ENCODE results near the gene TAGLN2. TPM values are rescaled to one million over a fixed set of nuclear protein-coding genes. Genes with fewer than 3 reads are reported as not detected.
A peak's percentile ranks its signal among the peaks of the same experiment; 100 is the strongest.

Gene TAGLN2
- polyA plus RNA-seq, 2 of the 4 experiments (the other 2 are of a cell fraction) = 536 to 811 TPM

DNA sequence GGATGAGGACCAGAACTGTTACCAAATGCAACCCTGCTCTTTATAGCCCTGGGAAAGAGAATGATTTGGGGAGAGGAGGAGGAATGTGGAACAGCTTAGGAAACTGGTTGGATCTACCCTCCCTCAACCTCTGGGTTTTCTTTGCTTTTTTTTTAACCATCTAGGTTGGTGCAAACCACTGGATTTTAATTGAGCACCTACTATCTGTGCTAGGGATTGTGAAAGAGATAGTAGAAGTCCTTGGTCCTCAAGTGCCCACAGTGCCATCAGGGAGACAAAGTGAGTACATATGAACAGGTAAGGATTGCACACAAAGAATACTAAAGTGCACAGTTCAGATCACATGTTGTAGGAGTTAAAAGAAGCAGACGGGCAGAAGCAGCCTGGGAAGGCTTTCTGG lies 4.7 kb downstream of the TAGLN2 start:
- WGBS (ENCODE audit: missing lambda C conversion rate) = 85% methylated on average over 1 of the region's 1 CpG
- no peak for DNase-seq (ENCODE audit: low read depth in 1 of 2, low spot score in 1 of 2)
- Histone ChIP-seq H3K4me1 (peaks cover 74% of the 10 kb centered on the region), H3K4me3 (no peak overlapping the region), H3K27ac (peak overlapping the region in 1 of 2 experiments; percentile 97; a peak in 2 of 6 replicates), H3K9me3 (no peaks in the 10 kb centered on the region), H3K4me2 (peak overlapping the region; percentile 97; the same call in 1 of the 3 replicates)
- CTCF ChIA-PET = interaction anchor here (0.6 to 22.4 kb wide), 6 partner anchors 16 to 372 kb away, joined by 3 to 665 read pairs (median 36); no protein-coding TSS in a partner anchor
- no peak for FAIRE-seq
- TF ChIP-seq MAFK (IDR thresholded peaks at IDR 0.05; ENCODE audit: partially characterized antibody) (no peak), CBX8 (IDR thresholded peaks at IDR 0.05) (no peak), ZC3H11A (IDR thresholded peaks at IDR 0.05) (no peak), TFCP2L1 (CRISPR knock-in tag; IDR thresholded peaks at IDR 0.05) (no peak), RNF2 (IDR thresholded peaks at IDR 0.05; ENCODE audit: borderline replicate concordance, low read depth) (no peak), FOXS1 (CRISPR knock-in tag; IDR thresholded peaks at IDR 0.05) (no peak), MYC (IDR thresholded peaks at IDR 0.05; ENCODE audit: borderline replicate concordance, low read length) (no peak), SMC3 (IDR thresholded peaks at IDR 0.05) (no peak), JUN (IDR thresholded peaks at IDR 0.05) (no peak), ESRRA (IDR thresholded peaks at IDR 0.05; ENCODE audit: borderline replicate concordance, low read length) (no peak), NFE2L2 (conservative IDR thresholded peaks at IDR 0.05; ENCODE audit: low read length) (no peak), BHLHE40 (IDR thresholded peaks at IDR 0.05; ENCODE audit: low read depth, low read length) (no peak), EHMT2 (IDR thresholded peaks at IDR 0.05; ENCODE audit: low read depth) (no peak), RFX5 (IDR thresholded peaks at IDR 0.05) (no peak)
- TF ChIP-seq, protein P1, sequence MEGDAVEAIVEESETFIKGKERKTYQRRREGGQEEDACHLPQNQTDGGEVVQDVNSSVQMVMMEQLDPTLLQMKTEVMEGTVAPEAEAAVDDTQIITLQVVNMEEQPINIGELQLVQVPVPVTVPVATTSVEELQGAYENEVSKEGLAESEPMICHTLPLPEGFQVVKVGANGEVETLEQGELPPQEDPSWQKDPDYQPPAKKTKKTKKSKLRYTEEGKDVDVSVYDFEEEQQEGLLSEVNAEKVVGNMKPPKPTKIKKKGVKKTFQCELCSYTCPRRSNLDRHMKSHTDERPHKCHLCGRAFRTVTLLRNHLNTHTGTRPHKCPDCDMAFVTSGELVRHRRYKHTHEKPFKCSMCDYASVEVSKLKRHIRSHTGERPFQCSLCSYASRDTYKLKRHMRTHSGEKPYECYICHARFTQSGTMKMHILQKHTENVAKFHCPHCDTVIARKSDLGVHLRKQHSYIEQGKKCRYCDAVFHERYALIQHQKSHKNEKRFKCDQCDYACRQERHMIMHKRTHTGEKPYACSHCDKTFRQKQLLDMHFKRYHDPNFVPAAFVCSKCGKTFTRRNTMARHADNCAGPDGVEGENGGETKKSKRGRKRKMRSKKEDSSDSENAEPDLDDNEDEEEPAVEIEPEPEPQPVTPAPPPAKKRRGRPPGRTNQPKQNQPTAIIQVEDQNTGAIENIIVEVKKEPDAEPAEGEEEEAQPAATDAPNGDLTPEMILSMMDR (IDR thresholded peaks at IDR 0.05) = no peak
- TF ChIP-seq, protein P2, sequence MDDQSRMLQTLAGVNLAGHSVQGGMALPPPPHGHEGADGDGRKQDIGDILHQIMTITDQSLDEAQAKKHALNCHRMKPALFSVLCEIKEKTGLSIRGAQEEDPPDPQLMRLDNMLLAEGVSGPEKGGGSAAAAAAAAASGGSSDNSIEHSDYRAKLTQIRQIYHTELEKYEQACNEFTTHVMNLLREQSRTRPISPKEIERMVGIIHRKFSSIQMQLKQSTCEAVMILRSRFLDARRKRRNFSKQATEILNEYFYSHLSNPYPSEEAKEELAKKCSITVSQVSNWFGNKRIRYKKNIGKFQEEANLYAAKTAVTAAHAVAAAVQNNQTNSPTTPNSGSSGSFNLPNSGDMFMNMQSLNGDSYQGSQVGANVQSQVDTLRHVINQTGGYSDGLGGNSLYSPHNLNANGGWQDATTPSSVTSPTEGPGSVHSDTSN (IDR thresholded peaks at IDR 0.05) = no peak
- TF ChIP-seq, protein P3, sequence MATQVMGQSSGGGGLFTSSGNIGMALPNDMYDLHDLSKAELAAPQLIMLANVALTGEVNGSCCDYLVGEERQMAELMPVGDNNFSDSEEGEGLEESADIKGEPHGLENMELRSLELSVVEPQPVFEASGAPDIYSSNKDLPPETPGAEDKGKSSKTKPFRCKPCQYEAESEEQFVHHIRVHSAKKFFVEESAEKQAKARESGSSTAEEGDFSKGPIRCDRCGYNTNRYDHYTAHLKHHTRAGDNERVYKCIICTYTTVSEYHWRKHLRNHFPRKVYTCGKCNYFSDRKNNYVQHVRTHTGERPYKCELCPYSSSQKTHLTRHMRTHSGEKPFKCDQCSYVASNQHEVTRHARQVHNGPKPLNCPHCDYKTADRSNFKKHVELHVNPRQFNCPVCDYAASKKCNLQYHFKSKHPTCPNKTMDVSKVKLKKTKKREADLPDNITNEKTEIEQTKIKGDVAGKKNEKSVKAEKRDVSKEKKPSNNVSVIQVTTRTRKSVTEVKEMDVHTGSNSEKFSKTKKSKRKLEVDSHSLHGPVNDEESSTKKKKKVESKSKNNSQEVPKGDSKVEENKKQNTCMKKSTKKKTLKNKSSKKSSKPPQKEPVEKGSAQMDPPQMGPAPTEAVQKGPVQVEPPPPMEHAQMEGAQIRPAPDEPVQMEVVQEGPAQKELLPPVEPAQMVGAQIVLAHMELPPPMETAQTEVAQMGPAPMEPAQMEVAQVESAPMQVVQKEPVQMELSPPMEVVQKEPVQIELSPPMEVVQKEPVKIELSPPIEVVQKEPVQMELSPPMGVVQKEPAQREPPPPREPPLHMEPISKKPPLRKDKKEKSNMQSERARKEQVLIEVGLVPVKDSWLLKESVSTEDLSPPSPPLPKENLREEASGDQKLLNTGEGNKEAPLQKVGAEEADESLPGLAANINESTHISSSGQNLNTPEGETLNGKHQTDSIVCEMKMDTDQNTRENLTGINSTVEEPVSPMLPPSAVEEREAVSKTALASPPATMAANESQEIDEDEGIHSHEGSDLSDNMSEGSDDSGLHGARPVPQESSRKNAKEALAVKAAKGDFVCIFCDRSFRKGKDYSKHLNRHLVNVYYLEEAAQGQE (IDR thresholded peaks at IDR 0.05) = no peak
- TF ChIP-seq, protein P4, sequence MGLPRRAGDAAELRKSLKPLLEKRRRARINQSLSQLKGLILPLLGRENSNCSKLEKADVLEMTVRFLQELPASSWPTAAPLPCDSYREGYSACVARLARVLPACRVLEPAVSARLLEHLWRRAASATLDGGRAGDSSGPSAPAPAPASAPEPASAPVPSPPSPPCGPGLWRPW (IDR thresholded peaks at IDR 0.05) = no peak
- ATAC-seq = no peak
- POLR2A ChIA-PET = no interaction called here

DNA sequence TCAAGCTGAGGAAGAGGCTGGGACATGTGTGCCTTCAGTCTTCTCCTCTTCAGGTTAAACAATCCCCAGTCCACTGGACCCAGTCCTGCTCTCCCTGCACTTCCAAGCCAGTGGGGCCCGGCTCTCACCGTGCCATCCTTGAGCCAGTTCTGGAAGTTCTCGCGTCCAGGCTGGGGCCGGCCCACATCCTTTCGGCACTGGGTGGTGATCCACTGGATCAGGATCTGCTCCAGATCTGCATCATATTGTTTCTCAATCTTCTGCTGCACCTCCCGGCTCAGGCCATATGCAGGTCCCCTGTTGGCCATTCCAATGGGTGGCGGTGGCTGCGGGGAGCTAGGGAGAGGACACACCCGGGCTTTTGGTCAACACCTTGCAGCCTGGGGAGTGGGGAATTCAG lies 5.1 kb downstream of the TAGLN2 start:
- H3K27ac ChIP-seq = peak overlapping the region in 1 of 2 experiments; percentile 97; a peak in 1 of 6 replicates
- H3K4me1 ChIP-seq = peaks cover 79% of the 10 kb centered on the region
- POLR2A ChIA-PET = no interaction called here
- DNase-seq (ENCODE audit: low read depth in 1 of 2, low spot score in 1 of 2) (no peak), ATAC-seq (no peak), FAIRE-seq (no peak)
- CTCF ChIA-PET = interaction anchor here (0.6 to 22.4 kb wide), 4 partner anchors 27 to 372 kb away, joined by 4 to 665 read pairs (median 36); no protein-coding TSS in a partner anchor
- H3K9me3 ChIP-seq = no peaks in the 10 kb centered on the region
- H3K4me2 ChIP-seq = peak overlapping the region; percentile 97; the same call in 1 of the 3 replicates
- TF ChIP-seq CBX8 (IDR thresholded peaks at IDR 0.05) (no peak), SMC3 (IDR thresholded peaks at IDR 0.05) (no peak), POLR2A (IDR thresholded peaks at IDR 0.05; ENCODE audit: low read length) (no peak), MAFK (IDR thresholded peaks at IDR 0.05; ENCODE audit: partially characterized antibody) (no peak), RAD21 (conservative IDR thresholded peaks at IDR 0.05 in 1 of 2, IDR thresholded peaks at IDR 0.05 in 1 of 2) (no peak), ZNF302 (CRISPR knock-in tag; IDR thresholded peaks at IDR 0.05) (no peak), PHF8 (IDR thresholded peaks at IDR 0.05; ENCODE audit: borderline replicate concordance, low read depth) (no peak)
- TF ChIP-seq, protein P5, sequence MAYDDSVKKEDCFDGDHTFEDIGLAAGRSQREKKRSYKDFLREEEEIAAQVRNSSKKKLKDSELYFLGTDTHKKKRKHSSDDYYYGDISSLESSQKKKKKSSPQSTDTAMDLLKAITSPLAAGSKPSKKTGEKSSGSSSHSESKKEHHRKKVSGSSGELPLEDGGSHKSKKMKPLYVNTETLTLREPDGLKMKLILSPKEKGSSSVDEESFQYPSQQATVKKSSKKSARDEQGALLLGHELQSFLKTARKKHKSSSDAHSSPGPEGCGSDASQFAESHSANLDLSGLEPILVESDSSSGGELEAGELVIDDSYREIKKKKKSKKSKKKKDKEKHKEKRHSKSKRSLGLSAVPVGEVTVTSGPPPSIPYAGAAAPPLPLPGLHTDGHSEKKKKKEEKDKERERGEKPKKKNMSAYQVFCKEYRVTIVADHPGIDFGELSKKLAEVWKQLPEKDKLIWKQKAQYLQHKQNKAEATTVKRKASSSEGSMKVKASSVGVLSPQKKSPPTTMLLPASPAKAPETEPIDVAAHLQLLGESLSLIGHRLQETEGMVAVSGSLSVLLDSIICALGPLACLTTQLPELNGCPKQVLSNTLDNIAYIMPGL (CRISPR knock-in tag; IDR thresholded peaks at IDR 0.05; ENCODE audit: borderline replicate concordance) = no peak
- 88% methylated on average over 10 of the region's 10 CpGs for WGBS (ENCODE audit: missing lambda C conversion rate)
- H3K4me3 ChIP-seq = no peak overlapping the region

All from A549 (cell line).